GM18867 (cell line): ENCODE measurements around the gene ADGRD1.

Experiments used
- ATAC-seq: cut with Tn5 transposase; IDR thresholded peaks from one replicate; pipeline ENCODE4 v1.9.1; 2021; ENCODE audit warnings: mild to moderate bottlenecking, moderate library complexity; ENCODE audit not compliant: unreplicated experiment

The ADGRD1 gene

GRCh38 chr12:131187602-131188001, 233.9 kb downstream of the ADGRD1 start:
- no peak for ATAC-seq

GRCh38 chr12:131188131-131189050, 234.7 kb downstream of the ADGRD1 start:
- ATAC-seq: no peak

- ATAC-seq: no peak
Observed at GRCh38 chr12:131189781-131190180, 236.1 kb downstream of the ADGRD1 start.

DNA sequence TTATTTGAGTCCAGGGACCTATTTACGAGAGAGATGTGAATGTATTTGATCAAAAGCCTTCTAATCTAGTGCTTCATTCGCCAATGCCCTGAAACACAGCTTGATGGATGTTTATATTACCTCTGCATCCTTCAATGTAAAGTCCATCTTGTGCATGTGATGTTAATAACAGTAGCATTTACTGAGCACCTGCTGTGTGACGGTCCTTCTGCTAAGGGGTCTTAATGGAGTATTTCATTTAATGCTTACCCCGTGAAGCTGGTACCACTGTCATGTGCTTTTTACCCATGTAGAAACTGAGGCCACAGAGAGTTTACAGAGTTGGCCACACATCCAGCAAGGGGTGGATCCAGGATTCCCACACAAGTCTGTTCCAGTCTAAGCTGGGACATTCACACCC, 237.3 kb downstream of the ADGRD1 start:
- no peak for ATAC-seq
